Ishikawa (cell line): ENCODE results near the gene CRYGD.

Experiments
- CEBPB ChIP-seq: IDR thresholded peaks from 2 replicates; pipeline ENCODE4 v1.6.1; 2012
- CREB1 ChIP-seq: IDR thresholded peaks from 2 replicates; pipeline ENCODE4 v1.6.1; 2012; ENCODE audit warnings: low read depth
- EGR1 ChIP-seq: IDR thresholded peaks from 2 replicates; pipeline ENCODE4 v1.6.1; 2012
- EP300 ChIP-seq: IDR thresholded peaks from 2 replicates; pipeline ENCODE4 v1.6.1; 2012; ENCODE audit warnings: borderline replicate concordance
- FOXM1 ChIP-seq: IDR thresholded peaks from 2 replicates; pipeline ENCODE4 v1.6.1; 2012; ENCODE audit warnings: low read depth, borderline replicate concordance
- MAX ChIP-seq: IDR thresholded peaks from 2 replicates; pipeline ENCODE4 v1.6.1; 2012
- NFIC ChIP-seq: IDR thresholded peaks from 2 replicates; pipeline ENCODE4 v1.6.1; 2012
- RAD21 ChIP-seq: IDR thresholded peaks from 2 replicates; pipeline ENCODE4 v1.6.1; 2012; ENCODE audit warnings: low read depth
- REST ChIP-seq: IDR thresholded peaks from 2 replicates; pipeline ENCODE4 v1.6.1; 2012; ENCODE audit warnings: low read depth, mild to moderate bottlenecking
- TAF1 ChIP-seq: IDR thresholded peaks from 2 replicates; pipeline ENCODE4 v1.6.1; 2012; ENCODE audit warnings: low read depth, mild to moderate bottlenecking
- TCF12 ChIP-seq: IDR thresholded peaks from 2 replicates; pipeline ENCODE4 v1.6.1; 2012; ENCODE audit warnings: low read depth
- TEAD4 ChIP-seq: IDR thresholded peaks from 2 replicates; pipeline ENCODE4 v1.6.1; 2012
- USF1 ChIP-seq: IDR thresholded peaks from 2 replicates; pipeline ENCODE4 v1.6.1; 2012
- YY1 ChIP-seq: IDR thresholded peaks from 2 replicates; pipeline ENCODE4 v1.6.1; 2012; ENCODE audit warnings: low read depth
- ZBTB7A ChIP-seq: IDR thresholded peaks from 2 replicates; pipeline ENCODE4 v1.6.1; 2012; ENCODE audit warnings: low read depth

CRYGD gene

GRCh38 chr2:208150956-208151355 lies 26.6 kb upstream of the CRYGD start:
- no peak for TF ChIP-seq EP300
- TF ChIP-seq CREB1: no peak
- TF ChIP-seq TCF12: no peak

GRCh38 chr2:208150094-208150493 lies 25.8 kb upstream of the CRYGD start:
- TF ChIP-seq TCF12 (no peak), FOXM1 (no peak), RAD21 (no peak), CREB1 (no peak)

- TF ChIP-seq MAX (no peak), RAD21 (peak; percentile 19; the same call in 1 of the 2 replicates)
These were observed 24.5 kb upstream of the CRYGD start for GRCh38 chr2:208148803-208149202.

- TF ChIP-seq EGR1 (no peak), FOXM1 (no peak), MAX (no peak), CEBPB (no peak), TAF1 (no peak), ZBTB7A (no peak), TCF12 (no peak), TEAD4 (no peak), REST (no peak), YY1 (no peak), EP300 (no peak), CREB1 (no peak), USF1 (no peak), NFIC (no peak), RAD21 (no peak)
These were observed 23.4 kb upstream of the CRYGD start for GRCh38 chr2:208147759-208148158.

GRCh38 chr2:208147008-208147407 lies 22.7 kb upstream of the CRYGD start:
- TF ChIP-seq MAX (no peak), FOXM1 (no peak), USF1 (no peak), REST (peak; percentile 42; the same call in 1 of the 2 replicates)

- TF ChIP-seq EP300 (no peak), CEBPB (no peak), TAF1 (no peak), NFIC (no peak), TEAD4 (no peak), ZBTB7A (no peak), USF1 (no peak), FOXM1 (no peak), REST (no peak), RAD21 (no peak), YY1 (no peak), EGR1 (no peak), TCF12 (no peak)
These were observed 21.7 kb upstream of the CRYGD start, which contains the start of gene CRYGB for GRCh38 chr2:208146006-208146405. Gene CRYGB (minus strand): TSS chr2:208146158. CDS start chr2:208146120, 38 bp downstream.
